ENCODE data around the gene IFI27L2. TPM values are rescaled to one million over a fixed set of nuclear protein-coding genes. Genes with fewer than 3 reads are reported as not detected.

Gene IFI27L2
- total RNA-seq, 3 donors from 2014 or later (not counting 1 experiment from before 2014, with no cell fraction given): 36.3 to 55.1 (median 39.8) TPM

DNA sequence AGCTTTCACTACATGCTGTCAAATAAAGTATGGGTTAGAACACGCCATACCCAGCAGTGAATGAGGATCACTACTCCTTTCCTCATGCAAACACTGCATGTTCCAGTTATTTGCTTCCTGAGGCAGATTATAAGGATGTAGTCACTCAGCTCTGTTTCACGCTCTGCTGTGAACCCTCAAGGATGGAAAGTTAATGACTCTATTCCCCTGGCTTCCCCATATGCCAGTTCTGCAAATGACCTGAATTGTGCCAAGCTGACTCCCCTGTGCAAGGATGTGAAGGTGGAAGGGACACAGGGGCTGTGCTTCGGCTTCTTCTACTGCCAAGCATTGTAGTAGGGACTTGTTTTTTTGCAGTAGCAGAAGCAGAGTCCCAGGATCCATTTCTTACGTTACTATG lies 41.5 kb downstream of the IFI27L2 start:
- no peaks in the 10 kb centered on the region for H3K36me3 Mint-ChIP-seq
- ATAC-seq: no peak
- H3K27ac Mint-ChIP-seq: no peak overlapping the region
- no peaks in the 10 kb centered on the region for H3K4me1 Mint-ChIP-seq
- no peaks in the 10 kb centered on the region for H3K27me3 Mint-ChIP-seq (ENCODE audit: low read depth in 2 of 2)
- no peak overlapping the region for H3K4me3 Mint-ChIP-seq
- H3K4me1 ChIP-seq (ENCODE audit: control insufficient read depth, insufficient read depth, low read length): no peaks in the 10 kb centered on the region
- 85% methylated on average over 4 of the region's 4 CpGs for WGBS (ENCODE audit: insufficient coverage)
- no peaks in the 10 kb centered on the region for H3K27me3 ChIP-seq (ENCODE audit: control insufficient read depth, insufficient read depth, low read length)
- TF ChIP-seq, protein P1, sequence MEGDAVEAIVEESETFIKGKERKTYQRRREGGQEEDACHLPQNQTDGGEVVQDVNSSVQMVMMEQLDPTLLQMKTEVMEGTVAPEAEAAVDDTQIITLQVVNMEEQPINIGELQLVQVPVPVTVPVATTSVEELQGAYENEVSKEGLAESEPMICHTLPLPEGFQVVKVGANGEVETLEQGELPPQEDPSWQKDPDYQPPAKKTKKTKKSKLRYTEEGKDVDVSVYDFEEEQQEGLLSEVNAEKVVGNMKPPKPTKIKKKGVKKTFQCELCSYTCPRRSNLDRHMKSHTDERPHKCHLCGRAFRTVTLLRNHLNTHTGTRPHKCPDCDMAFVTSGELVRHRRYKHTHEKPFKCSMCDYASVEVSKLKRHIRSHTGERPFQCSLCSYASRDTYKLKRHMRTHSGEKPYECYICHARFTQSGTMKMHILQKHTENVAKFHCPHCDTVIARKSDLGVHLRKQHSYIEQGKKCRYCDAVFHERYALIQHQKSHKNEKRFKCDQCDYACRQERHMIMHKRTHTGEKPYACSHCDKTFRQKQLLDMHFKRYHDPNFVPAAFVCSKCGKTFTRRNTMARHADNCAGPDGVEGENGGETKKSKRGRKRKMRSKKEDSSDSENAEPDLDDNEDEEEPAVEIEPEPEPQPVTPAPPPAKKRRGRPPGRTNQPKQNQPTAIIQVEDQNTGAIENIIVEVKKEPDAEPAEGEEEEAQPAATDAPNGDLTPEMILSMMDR (IDR thresholded peaks at IDR 0.05): no peak
- DNase-seq: no peak
- no peak overlapping the region for H3K4me3 ChIP-seq (ENCODE audit: low read length)
- H3K27ac ChIP-seq (ENCODE audit: low read length): no peak overlapping the region
- intact Hi-C loops (cut with micrococcal nuclease): no loop called here
- no peaks in the 10 kb centered on the region for H3K9me3 Mint-ChIP-seq
- no peaks in the 10 kb centered on the region for H3K9me3 ChIP-seq (ENCODE audit: control insufficient read depth, insufficient read depth, low read length)
- H3K36me3 ChIP-seq (ENCODE audit: control insufficient read depth, insufficient read depth, low read length): no peaks in the 10 kb centered on the region

DNA sequence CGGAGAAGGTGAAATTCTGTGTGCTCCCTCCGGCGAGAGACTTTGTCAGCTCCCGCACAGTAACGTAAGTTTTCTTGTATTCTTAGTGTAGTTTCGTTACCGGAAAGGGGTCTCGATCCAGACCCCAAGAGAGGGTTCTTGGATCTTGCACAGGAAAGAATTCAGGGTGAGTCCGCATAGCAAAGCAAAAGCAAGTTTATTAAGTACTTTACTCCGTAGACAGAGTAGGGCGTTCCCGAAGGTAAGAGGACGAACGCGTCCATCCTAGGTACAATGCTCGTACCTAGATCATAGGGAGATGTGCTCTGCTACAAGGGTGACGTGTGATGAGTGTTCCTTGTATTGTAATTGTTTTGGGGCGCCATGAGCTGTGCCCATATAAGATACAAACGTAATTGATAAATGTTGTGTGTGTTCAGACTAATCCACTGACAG lies 48.0 kb downstream of the IFI27L2 start:
- H3K4me1 ChIP-seq (ENCODE audit: control insufficient read depth, insufficient read depth, low read length): peaks cover 21% of the 10 kb centered on the region
- H3K4me3 ChIP-seq (ENCODE audit: low read length): peak overlapping the region; percentile 78
- H3K27me3 ChIP-seq (ENCODE audit: control insufficient read depth, insufficient read depth, low read length): no peaks in the 10 kb centered on the region
- H3K36me3 ChIP-seq (ENCODE audit: control insufficient read depth, insufficient read depth, low read length): peaks cover 18% of the 10 kb centered on the region
- peak overlapping the region; percentile 85 for H3K27ac ChIP-seq (ENCODE audit: low read length)
- intact Hi-C loops (cut with micrococcal nuclease): loop anchor here (1.0 to 5.0 kb wide), 4 partner anchors 25 to 119 kb away; partner anchors contain the start of gene OTUB2
- DNase-seq: peak in 1 of 2 donors; percentile 50
- Mint-ChIP-seq H3K4me1 (peaks cover 37 to 56% of the 10 kb centered on the region in 2 donors), H3K9me3 (no peaks in the 10 kb centered on the region), H3K4me3 (peak overlapping the region; percentile 100), H3K27me3 (ENCODE audit: low read depth in 2 of 2) (no peaks in the 10 kb centered on the region), H3K36me3 (no peaks in the 10 kb centered on the region), H3K27ac (peak overlapping the region; percentile 97 to 98)
- under 1% methylated on average over 17 of the region's 19 CpGs for WGBS (ENCODE audit: insufficient coverage)
- TF ChIP-seq, protein P1 (IDR thresholded peaks at IDR 0.05): no peak
- no peaks in the 10 kb centered on the region for H3K9me3 ChIP-seq (ENCODE audit: control insufficient read depth, insufficient read depth, low read length)
- peak in 1 of 3 donors; percentile 15 for ATAC-seq

DNA sequence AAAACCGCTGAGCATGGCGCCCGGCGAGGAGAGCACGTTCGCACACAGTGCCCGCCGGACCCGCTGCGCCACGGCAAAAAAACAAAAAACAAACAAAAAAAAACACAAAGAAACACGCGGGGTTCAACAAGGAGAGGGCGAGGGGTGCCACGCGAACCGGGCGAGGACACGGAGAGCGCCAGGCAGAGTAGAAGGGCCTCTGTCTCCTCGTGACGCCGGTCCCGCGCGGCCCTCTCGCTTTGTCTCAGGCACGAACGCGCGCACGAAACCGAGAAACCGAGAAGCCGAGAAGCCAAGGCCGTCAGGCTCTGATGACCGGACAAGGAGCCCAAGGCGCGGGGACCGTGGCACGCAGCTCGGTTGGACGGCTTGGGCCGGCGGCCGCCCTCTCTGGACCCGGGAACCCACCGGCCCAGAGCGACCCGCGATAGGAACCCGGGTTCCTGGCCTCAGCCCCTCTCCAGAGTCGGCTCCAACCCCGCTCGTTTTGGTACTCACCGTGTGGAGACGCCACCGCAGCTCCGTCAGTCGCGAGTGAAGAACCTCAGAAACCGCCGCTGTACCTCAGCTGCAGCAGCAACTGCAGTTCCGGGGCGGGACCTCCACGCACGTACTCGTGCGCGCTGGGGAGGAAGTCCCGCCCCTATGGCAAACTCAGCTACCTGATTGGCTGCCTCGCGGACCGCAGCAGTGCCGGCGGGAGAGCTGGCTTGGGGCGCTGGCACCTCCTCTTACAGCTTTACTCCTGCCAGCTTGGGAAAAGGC lies 48.6 kb downstream of the IFI27L2 start, which contains the start of the genes DDX24 and IFI27L1:
Gene DDX24 (minus strand): TSS at position 582 of the 765 bp plus-strand sequence. CDS start 1,460 bp downstream, outside the sequence.
Gene IFI27L1 (plus strand): TSS at position 690 of the 765 bp plus-strand sequence. CDS start 15,628 bp downstream, outside the sequence.
- Mint-ChIP-seq H3K27ac (peak within 1 kb of the TSS; percentile 97 to 98), H3K4me3 (peak within 1 kb of the TSS; percentile 100), H3K27me3 (ENCODE audit: low read depth in 2 of 2) (no peaks in the 10 kb centered on the region), H3K4me1 (peaks cover 37 to 57% of the 10 kb centered on the region in 2 donors), H3K9me3 (no peaks in the 10 kb centered on the region), H3K36me3 (no peaks in the 10 kb centered on the region)
- DNase-seq: peak; percentile 98 to 99
- intact Hi-C loops (cut with micrococcal nuclease): loop anchor here (1.0 to 5.0 kb wide), 4 partner anchors 24 to 119 kb away; partner anchors contain the start of gene OTUB2
- TF ChIP-seq, protein P1 (IDR thresholded peaks at IDR 0.05): no peak
- Histone ChIP-seq H3K27me3 (ENCODE audit: control insufficient read depth, insufficient read depth, low read length) (no peaks in the 10 kb centered on the region), H3K27ac (ENCODE audit: low read length) (peak within 1 kb of the TSS; percentile 85), H3K9me3 (ENCODE audit: control insufficient read depth, insufficient read depth, low read length) (no peaks in the 10 kb centered on the region), H3K4me1 (ENCODE audit: control insufficient read depth, insufficient read depth, low read length) (peaks cover 24% of the 10 kb centered on the region), H3K4me3 (ENCODE audit: low read length) (peak within 1 kb of the TSS; percentile 78), H3K36me3 (ENCODE audit: control insufficient read depth, insufficient read depth, low read length) (peaks cover 23% of the 10 kb centered on the region)
- ATAC-seq: peak; percentile 96 to 99 (median 96)
- under 1% methylated on average over 77 of the region's 77 CpGs for WGBS (ENCODE audit: insufficient coverage)

All from natural killer cell (primary cell).